ENCODE data around the gene HOXB3.
"Not testable (repeated sequence)": the region's sequence is repeated elsewhere in the genome, so short reads cannot be mapped to it uniquely, and the experiment has no call there.

Gene HOXB3

GRCh38 chr17:48515925-48516900, 73.8 kb downstream of the HOXB3 start:
- no peak for DNase-seq

- no peak for DNase-seq
Measured at GRCh38 chr17:48514477-48514876, 75.6 kb downstream of the HOXB3 start.

GRCh38 chr17:48513666-48514455, 76.2 kb downstream of the HOXB3 start:
- DNase-seq: no peak

GRCh38 chr17:48513097-48513496, 76.9 kb downstream of the HOXB3 start:
- DNase-seq: no peak

GRCh38 chr17:48510761-48511604, 79.1 kb downstream of the HOXB3 start:
- peak; percentile 80 for DNase-seq

- no peak for DNase-seq
Measured at GRCh38 chr17:48510381-48510760, 79.7 kb downstream of the HOXB3 start.

- DNase-seq: not testable (repeated sequence)
Measured at GRCh38 chr17:48509708-48510107, 80.3 kb downstream of the HOXB3 start.

- DNase-seq: no peak
Measured at GRCh38 chr17:48506246-48506645, 83.8 kb downstream of the HOXB3 start.

GRCh38 chr17:48505788-48506187, 84.3 kb downstream of the HOXB3 start:
- peak; percentile 82 for DNase-seq

- no peak for DNase-seq
Measured at GRCh38 chr17:48504953-48505352, 85.1 kb downstream of the HOXB3 start.

GRCh38 chr17:48503747-48504146, 86.3 kb downstream of the HOXB3 start:
- DNase-seq: no peak

GRCh38 chr17:48502901-48503300, 87.1 kb downstream of the HOXB3 start:
- DNase-seq: no peak

GRCh38 chr17:48502312-48502711, 87.7 kb downstream of the HOXB3 start:
- DNase-seq: no peak

- peak; percentile 72 for DNase-seq
Measured at GRCh38 chr17:48500435-48501426, 89.3 kb downstream of the HOXB3 start.

- DNase-seq: no peak
Measured at GRCh38 chr17:48499735-48500434, 90.2 kb downstream of the HOXB3 start.

- no peak for DNase-seq
Measured at GRCh38 chr17:48499248-48499647, 90.8 kb downstream of the HOXB3 start.

Data from fibroblast of upper back skin (primary cell).